ENCODE results near the gene LMOD1. TPM values are rescaled to one million over a fixed set of nuclear protein-coding genes. Genes with fewer than 3 reads are reported as not detected.

LMOD1 gene
- total RNA-seq, 1 experiment from 2014 or later: not detected

DNA sequence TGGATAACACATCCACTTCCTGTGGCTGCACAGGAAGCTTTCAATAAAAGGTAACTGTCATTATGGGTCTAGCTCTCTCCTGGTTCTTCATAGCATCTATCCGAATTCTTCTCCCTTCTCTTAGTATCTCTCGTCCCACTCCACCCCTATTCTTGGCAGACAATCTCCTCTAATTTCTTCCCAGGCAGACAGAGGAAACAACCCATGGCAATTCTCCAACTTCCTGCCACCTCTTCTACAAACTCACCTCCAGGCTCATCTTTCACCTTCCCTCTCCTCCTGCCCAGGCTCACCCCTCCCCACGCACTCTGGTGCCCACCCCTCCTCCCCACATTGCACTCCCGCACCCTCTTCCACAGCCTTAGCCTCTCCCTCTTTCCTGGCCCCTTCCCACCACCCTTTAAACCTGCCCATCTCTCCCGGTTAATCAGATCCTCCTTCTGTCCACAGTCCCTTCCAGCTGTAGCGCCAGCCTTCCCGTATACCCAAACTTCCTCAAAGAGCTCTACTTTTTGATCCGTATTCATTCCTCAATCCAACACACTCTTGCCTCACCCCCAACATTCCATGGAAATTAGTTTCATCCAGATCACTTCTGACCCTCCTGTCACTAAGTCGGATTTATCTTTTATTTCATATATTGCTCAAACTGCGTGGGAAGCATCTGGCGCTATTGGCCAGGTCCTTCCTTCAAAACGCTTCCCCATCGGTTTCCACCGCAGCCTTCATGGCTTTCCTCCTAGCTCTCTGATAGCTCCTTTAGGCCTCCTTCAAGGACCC lies 31.7 kb downstream of the LMOD1 start:
- Histone ChIP-seq H3K4me3 (ENCODE audit: low read depth, low read length, poor library complexity, severe bottlenecking) (no peak overlapping the region), H3K4me1 (ENCODE audit: insufficient read depth, low read length, poor library complexity, severe bottlenecking) (no peaks in the 10 kb centered on the region), H3K27me3 (replicated peaks; ENCODE audit: insufficient read depth, low read depth, low read length, poor library complexity) (no peaks in the 10 kb centered on the region), H3K36me3 (ENCODE audit: insufficient read depth, low read length, poor library complexity, severe bottlenecking) (no peaks in the 10 kb centered on the region), H3K9me3 (ENCODE audit: low read depth, low read length, poor library complexity, severe bottlenecking) (no peaks in the 10 kb centered on the region), H3K27ac (ENCODE audit: low read depth, low read length, poor library complexity, severe bottlenecking) (no peak overlapping the region)
- intact Hi-C loops (cut with micrococcal nuclease; ENCODE audit: unreplicated experiment): no loop called here
- TF ChIP-seq CTCF (conservative IDR thresholded peaks at IDR 0.05; ENCODE audit: low read depth, low read length) (no peak), EZH2 (IDR thresholded peaks at IDR 0.05; ENCODE audit: borderline replicate concordance, low read depth, low read length, poor library complexity, severe bottlenecking) (no peak)
- no TSS peak for BruUV-seq (replicated peaks)
- ChIA-PET CTCF (no interaction called here), POLR2A (ENCODE audit: low non-redundant PET) (no interaction called here)
- DNase-seq (ENCODE audit: low spot score): no peak

DNA sequence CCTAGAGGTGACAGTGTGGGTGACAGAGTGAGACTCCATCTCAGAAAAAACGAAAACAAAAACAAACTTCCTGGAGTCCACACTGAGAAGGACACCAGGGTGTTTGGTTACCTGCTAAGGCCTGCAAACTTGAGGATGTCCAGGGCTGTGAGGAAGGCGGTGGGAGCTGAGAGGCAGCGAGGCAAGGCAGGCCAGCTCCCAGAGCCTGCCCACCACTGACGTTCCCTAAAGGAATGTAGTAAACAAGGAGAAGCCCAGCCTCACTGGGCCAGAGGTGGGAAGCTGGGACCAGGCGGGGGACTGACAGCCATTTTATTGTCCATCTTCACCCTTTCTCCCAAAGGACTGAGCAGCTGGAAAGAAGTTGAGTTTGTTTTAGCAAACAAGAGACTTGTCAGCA lies 33.5 kb downstream of the LMOD1 start:
- Histone ChIP-seq H3K9me3 (ENCODE audit: low read depth, low read length, poor library complexity, severe bottlenecking) (no peaks in the 10 kb centered on the region), H3K4me1 (ENCODE audit: insufficient read depth, low read length, poor library complexity, severe bottlenecking) (no peaks in the 10 kb centered on the region), H3K4me3 (ENCODE audit: low read depth, low read length, poor library complexity, severe bottlenecking) (no peak overlapping the region), H3K27ac (ENCODE audit: low read depth, low read length, poor library complexity, severe bottlenecking) (no peak overlapping the region), H3K27me3 (replicated peaks; ENCODE audit: insufficient read depth, low read depth, low read length, poor library complexity) (no peaks in the 10 kb centered on the region), H3K36me3 (ENCODE audit: insufficient read depth, low read length, poor library complexity, severe bottlenecking) (no peaks in the 10 kb centered on the region)
- ChIA-PET CTCF (no interaction called here), POLR2A (ENCODE audit: low non-redundant PET) (interaction anchor here (0.6 kb wide), 1 partner anchor 8 kb away, joined by 6 read pairs; no protein-coding TSS in a partner anchor)
- TF ChIP-seq EZH2 (IDR thresholded peaks at IDR 0.05; ENCODE audit: borderline replicate concordance, low read depth, low read length, poor library complexity, severe bottlenecking) (no peak), CTCF (conservative IDR thresholded peaks at IDR 0.05; ENCODE audit: low read depth, low read length) (no peak)
- no peak for DNase-seq (ENCODE audit: low spot score)
- no TSS peak for BruUV-seq (replicated peaks)
- intact Hi-C loops (cut with micrococcal nuclease; ENCODE audit: unreplicated experiment): no loop called here

GRCh38 chr1:201911826-201912571 lies 34.3 kb downstream of the LMOD1 start:
- no peak overlapping the region for H3K27ac ChIP-seq (ENCODE audit: low read depth, low read length, poor library complexity, severe bottlenecking)
- CTCF ChIA-PET: interaction anchor here (0.6 kb wide), 1 partner anchor 23 kb away, joined by 3 read pairs; no protein-coding TSS in a partner anchor
- no TSS peak for BruUV-seq (replicated peaks)

More at GRCh38 chr1:201911826-201912571, 34.3 kb downstream of the LMOD1 start:
- no peak overlapping the region for H3K4me3 ChIP-seq (ENCODE audit: low read depth, low read length, poor library complexity, severe bottlenecking)
- no peaks in the 10 kb centered on the region for H3K4me1 ChIP-seq (ENCODE audit: insufficient read depth, low read length, poor library complexity, severe bottlenecking)
- POLR2A ChIA-PET (ENCODE audit: low non-redundant PET): interaction anchor here (0.6 kb wide), 1 partner anchor 9 kb away, joined by 6 read pairs; no protein-coding TSS in a partner anchor
- TF ChIP-seq CTCF (conservative IDR thresholded peaks at IDR 0.05; ENCODE audit: low read depth, low read length): no peak
- TF ChIP-seq EZH2 (IDR thresholded peaks at IDR 0.05; ENCODE audit: borderline replicate concordance, low read depth, low read length, poor library complexity, severe bottlenecking): no peak
- no peaks in the 10 kb centered on the region for H3K36me3 ChIP-seq (ENCODE audit: insufficient read depth, low read length, poor library complexity, severe bottlenecking)
- intact Hi-C loops (cut with micrococcal nuclease; ENCODE audit: unreplicated experiment): no loop called here
- peak; percentile 37 for DNase-seq (ENCODE audit: low spot score)
- no peaks in the 10 kb centered on the region for H3K27me3 ChIP-seq (replicated peaks; ENCODE audit: insufficient read depth, low read depth, low read length, poor library complexity)
- no peaks in the 10 kb centered on the region for H3K9me3 ChIP-seq (ENCODE audit: low read depth, low read length, poor library complexity, severe bottlenecking)
